Measurements from ENCODE around the gene HLA-DRB1.

GRCh38 chr6:32602383-32602782 lies 12.7 kb upstream of the HLA-DRB1 start:
- no peak for TF ChIP-seq EZH2phosphoT487 (IDR thresholded peaks at IDR 0.05)
- no peak for TF ChIP-seq CTCF (IDR thresholded peaks at IDR 0.05)
- no peak for TF ChIP-seq EZH2 (IDR thresholded peaks at IDR 0.05)

Measured in neural progenitor cell (in vitro differentiated cells).